Measurements from ENCODE around the gene CORO2A.

Gene CORO2A

GRCh38 chr9:98232926-98233325 is 40.5 kb upstream of the CORO2A start:
- H3K4me1 ChIP-seq (ENCODE audit: insufficient read depth, low read length, severe bottlenecking): no peaks in the 10 kb centered on the region
- no peaks in the 10 kb centered on the region for H3K79me2 ChIP-seq (ENCODE audit: insufficient read depth, low read length)
- no peaks in the 10 kb centered on the region for H3K36me3 ChIP-seq (ENCODE audit: insufficient read depth, low read length)
- H3K9me3 ChIP-seq (ENCODE audit: low read length): no peaks in the 10 kb centered on the region
- H3K9ac ChIP-seq (ENCODE audit: low read length): no peak overlapping the region
- H3K9me2 ChIP-seq (ENCODE audit: low read depth, low read length): no peaks in the 10 kb centered on the region
- no peak overlapping the region for H3K4me3 ChIP-seq (ENCODE audit: low read depth, low read length, poor library complexity, severe bottlenecking)
- no peaks in the 10 kb centered on the region for H4K20me1 ChIP-seq (ENCODE audit: insufficient read depth, low read length)
- no peak overlapping the region for H3K27ac ChIP-seq (ENCODE audit: low read depth, low read length, poor library complexity, severe bottlenecking)
- H3K27me3 ChIP-seq (ENCODE audit: insufficient read depth, low read length): no peaks in the 10 kb centered on the region
- TF ChIP-seq CTCF (IDR thresholded peaks at IDR 0.05; ENCODE audit: low read length) (no peak), EZH2 (IDR thresholded peaks at IDR 0.05; ENCODE audit: borderline replicate concordance, low read length) (no peak)
- no peak overlapping the region for H2AFZ ChIP-seq (ENCODE audit: low read length)
- H3K4me2 ChIP-seq (ENCODE audit: low read length): no peak overlapping the region
- no peaks in the 10 kb centered on the region for H3F3A ChIP-seq (ENCODE audit: insufficient read depth, low read length)

- Histone ChIP-seq H3K9me2 (ENCODE audit: low read depth, low read length) (no peaks in the 10 kb centered on the region), H3K27ac (ENCODE audit: low read depth, low read length, poor library complexity, severe bottlenecking) (no peak overlapping the region), H3K36me3 (ENCODE audit: insufficient read depth, low read length) (no peaks in the 10 kb centered on the region), H4K20me1 (ENCODE audit: insufficient read depth, low read length) (no peaks in the 10 kb centered on the region), H3K79me2 (ENCODE audit: insufficient read depth, low read length) (no peaks in the 10 kb centered on the region), H3K4me2 (ENCODE audit: low read length) (no peak overlapping the region), H3K4me3 (ENCODE audit: low read depth, low read length, poor library complexity, severe bottlenecking) (no peak overlapping the region), H3K27me3 (ENCODE audit: insufficient read depth, low read length) (no peaks in the 10 kb centered on the region), H2AFZ (ENCODE audit: low read length) (no peak overlapping the region), H3K4me1 (ENCODE audit: insufficient read depth, low read length, severe bottlenecking) (no peaks in the 10 kb centered on the region), H3F3A (ENCODE audit: insufficient read depth, low read length) (no peaks in the 10 kb centered on the region), H3K9ac (ENCODE audit: low read length) (no peak overlapping the region), H3K9me3 (ENCODE audit: low read length) (no peaks in the 10 kb centered on the region)
- TF ChIP-seq EZH2 (IDR thresholded peaks at IDR 0.05; ENCODE audit: borderline replicate concordance, low read length) (no peak), CTCF (IDR thresholded peaks at IDR 0.05; ENCODE audit: low read length) (no peak)
Measured at GRCh38 chr9:98231770-98232478, 39.5 kb upstream of the CORO2A start.

- H3K4me3 ChIP-seq (ENCODE audit: low read depth, low read length, poor library complexity, severe bottlenecking): no peak overlapping the region
- no peaks in the 10 kb centered on the region for H3K9me3 ChIP-seq (ENCODE audit: low read length)
- no peaks in the 10 kb centered on the region for H4K20me1 ChIP-seq (ENCODE audit: insufficient read depth, low read length)
- TF ChIP-seq CTCF (IDR thresholded peaks at IDR 0.05; ENCODE audit: low read length) (no peak), EZH2 (IDR thresholded peaks at IDR 0.05; ENCODE audit: borderline replicate concordance, low read length) (no peak)
- H3K4me2 ChIP-seq (ENCODE audit: low read length): no peak overlapping the region
- H3K27me3 ChIP-seq (ENCODE audit: insufficient read depth, low read length): no peaks in the 10 kb centered on the region
- no peak overlapping the region for H3K27ac ChIP-seq (ENCODE audit: low read depth, low read length, poor library complexity, severe bottlenecking)
- H3K36me3 ChIP-seq (ENCODE audit: insufficient read depth, low read length): no peaks in the 10 kb centered on the region
- H2AFZ ChIP-seq (ENCODE audit: low read length): no peak overlapping the region
- no peak overlapping the region for H3K9ac ChIP-seq (ENCODE audit: low read length)
- no peaks in the 10 kb centered on the region for H3F3A ChIP-seq (ENCODE audit: insufficient read depth, low read length)
- no peaks in the 10 kb centered on the region for H3K4me1 ChIP-seq (ENCODE audit: insufficient read depth, low read length, severe bottlenecking)
- no peaks in the 10 kb centered on the region for H3K79me2 ChIP-seq (ENCODE audit: insufficient read depth, low read length)
- H3K9me2 ChIP-seq (ENCODE audit: low read depth, low read length): no peaks in the 10 kb centered on the region
Measured at GRCh38 chr9:98230789-98231188, 38.4 kb upstream of the CORO2A start.
